GM21576 (cell line): ENCODE measurements around the gene FKBP8.
A peak's percentile ranks its signal among the peaks of the same experiment; 100 is the strongest.
"Not testable (repeated sequence)": the region's sequence is repeated elsewhere in the genome, so short reads cannot be mapped to it uniquely, and the experiment has no call there.

Experiments
- ATAC-seq: cut with Tn5 transposase; IDR thresholded peaks from one replicate; pipeline ENCODE4 v1.9.1; 2021; ENCODE audit warnings: mild to moderate bottlenecking, moderate library complexity; ENCODE audit not compliant: unreplicated experiment

Gene FKBP8

DNA sequence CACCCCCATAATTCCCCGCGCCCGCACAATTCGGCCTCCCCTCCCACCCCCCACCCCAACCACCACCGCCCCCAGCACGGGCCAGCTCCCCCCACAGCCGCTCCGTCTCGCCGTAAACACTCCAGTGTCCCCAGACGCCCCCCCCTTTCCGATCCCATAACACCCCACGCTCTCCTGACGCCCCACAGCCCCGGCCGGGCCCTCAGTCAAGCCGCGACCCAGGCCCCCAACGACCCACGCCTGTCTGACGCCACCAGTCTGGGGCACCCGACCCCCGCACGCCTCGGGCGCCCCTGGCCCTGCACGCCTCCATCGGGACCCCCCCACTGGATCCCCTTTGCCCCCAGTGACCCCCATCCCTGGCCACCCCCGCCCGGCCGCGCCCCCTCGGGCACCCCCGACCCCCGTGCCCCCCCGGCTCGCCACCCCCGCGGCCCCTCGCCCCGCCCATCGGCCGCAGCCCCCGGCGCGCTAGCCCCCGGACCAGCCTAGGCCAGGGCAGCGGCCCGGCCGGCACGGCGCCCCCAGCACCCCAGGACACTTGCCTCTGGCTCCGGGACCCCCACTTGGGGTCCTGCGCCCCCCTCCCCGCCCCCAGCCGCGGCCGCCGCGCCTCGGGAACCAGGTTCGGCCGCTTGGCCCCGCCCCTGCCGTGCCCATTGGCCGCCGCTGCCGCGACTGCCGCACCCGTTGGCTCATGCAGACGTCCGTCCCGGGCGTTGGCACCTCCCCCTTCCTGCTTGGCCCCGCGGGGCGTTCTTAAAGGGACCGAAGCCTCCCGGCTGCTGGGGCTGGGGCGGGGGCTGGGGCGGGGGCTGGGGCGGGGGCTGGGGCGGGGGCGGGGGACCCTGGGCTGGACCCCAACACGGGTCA, at the start of gene FKBP8:
Gene FKBP8, minus strand, starts transcription at position 633 of the 873 bp plus-strand sequence. CDS start 1,603 bp downstream, outside the sequence.
- peak; percentile 77 for ATAC-seq

DNA sequence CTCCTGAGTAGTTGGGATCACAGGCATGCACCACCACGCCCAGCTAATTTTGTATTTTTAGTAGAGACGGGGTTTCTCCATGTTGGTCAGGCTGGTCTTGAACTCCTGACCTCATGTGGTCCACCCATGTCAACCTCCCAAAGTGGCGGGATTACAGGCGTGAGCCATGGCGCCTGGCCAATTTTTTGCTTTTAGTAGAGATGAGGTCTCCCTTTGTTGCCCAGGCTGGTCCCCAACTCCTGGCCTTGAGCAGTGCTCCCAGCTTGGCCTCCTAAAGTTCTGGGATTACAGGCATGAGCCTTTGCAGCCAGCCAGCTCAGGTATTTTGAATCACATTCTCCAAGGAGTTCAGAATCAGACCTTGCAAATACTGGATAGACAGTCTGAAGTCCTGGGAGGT, 49.4 kb upstream of the FKBP8 start:
- not testable (repeated sequence) for ATAC-seq

DNA sequence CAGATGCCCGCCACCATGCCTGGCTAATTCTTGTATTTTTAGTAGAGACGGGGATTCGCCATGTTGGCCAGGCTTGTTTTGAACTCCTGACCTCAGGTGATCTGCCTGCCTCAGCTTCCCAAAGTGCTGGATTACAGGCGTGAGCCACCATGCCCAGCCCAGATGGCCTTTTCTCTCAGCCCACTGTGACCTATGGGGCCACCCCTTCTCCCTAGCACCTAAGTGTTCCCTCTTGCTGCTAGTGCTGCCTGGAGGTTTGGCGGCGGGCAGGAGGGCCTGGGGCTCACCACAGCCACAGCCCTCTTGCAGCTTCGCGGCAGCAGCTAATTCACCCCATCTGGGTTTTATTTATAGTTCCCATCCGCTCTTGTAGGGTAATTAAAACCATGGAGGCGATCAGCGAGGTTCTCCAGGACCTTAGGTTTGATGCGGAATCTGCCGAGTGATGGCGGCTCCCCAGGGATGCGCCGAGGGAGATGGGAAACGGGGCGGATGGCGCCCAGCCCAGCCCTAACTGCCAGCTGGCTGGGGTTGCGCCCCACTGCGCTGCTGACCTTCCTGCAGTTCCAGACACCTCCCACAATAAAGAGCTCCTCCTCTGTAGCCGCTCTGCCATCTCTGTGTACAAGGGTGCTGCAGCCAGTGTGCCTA, 48.5 kb upstream of the FKBP8 start:
- no peak for ATAC-seq

- ATAC-seq = no peak
Measured at GRCh38 chr19:18590273-18591272, 47.2 kb upstream of the FKBP8 start.

DNA sequence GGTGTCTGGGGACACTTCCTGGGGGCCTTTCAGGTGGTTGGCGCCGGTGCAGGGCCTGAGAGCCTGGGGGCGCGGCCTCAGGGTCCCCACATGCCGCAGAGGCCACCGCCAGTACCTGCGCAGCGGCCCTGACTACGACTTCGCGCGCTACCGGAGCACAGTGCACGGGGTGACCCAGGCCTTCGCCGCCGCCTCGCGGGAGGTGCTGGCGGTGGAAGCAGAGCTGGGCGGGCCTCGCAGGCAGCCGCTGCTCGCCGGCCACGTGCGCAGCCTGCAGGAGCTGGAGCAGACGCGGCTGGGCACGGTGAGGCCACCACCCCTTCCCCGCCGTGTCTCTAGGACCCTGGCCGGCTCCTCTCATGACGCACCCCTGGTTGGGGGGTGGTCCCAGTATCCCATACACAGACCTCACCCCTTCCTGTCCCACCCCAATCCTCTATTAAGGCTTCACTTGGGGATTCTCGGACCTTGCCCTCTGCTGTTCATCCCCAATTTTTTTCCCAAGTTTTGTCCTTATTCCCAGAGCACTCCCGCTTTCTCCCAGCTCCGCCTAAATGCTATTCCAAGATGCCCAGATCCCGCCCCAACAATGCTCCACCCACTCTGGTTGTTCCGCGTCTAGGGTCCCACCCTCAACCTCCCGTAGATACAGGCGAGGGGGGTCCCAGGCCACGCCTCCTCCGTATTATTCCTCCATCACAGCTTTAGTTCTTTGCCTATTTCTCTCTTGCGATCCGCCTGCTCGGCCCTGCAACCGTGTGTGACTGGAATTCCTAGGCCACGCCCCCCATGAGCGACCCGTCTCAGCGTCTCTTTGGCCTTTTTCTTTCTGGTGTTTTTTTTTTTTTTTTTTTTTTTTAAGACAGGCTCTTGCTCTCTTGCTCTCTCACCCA, 46.3 kb upstream of the FKBP8 start:
- ATAC-seq = peak; percentile 36

GRCh38 chr19:18588611-18589379, 45.4 kb upstream of the FKBP8 start, which contains the start of gene REX1BD:
TSS of gene REX1BD (plus strand) at chr19:18588798. CDS start at chr19:18588802, 4 bp downstream.
- peak; percentile 72 for ATAC-seq

GRCh38 chr19:18587962-18588610, 44.7 kb upstream of the FKBP8 start:
- ATAC-seq = no peak

DNA sequence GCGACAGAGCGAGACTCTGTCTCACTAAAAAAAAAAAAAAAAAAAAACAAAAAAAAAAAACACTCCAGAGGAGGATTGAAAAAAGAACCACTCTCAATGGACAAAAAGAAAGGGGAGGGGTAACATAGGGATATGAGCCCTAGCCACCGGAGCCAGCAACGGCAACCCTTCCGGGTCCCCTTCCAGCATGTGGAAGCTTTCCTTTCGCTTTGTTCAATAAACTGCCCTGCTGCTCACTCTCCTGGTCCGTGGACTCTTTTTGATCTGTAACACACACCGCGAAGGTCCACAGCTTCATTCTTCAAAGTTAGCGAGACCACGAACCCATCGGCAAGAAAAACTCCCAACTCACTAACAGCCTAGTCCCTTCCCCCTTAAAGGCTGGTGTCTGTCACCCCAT, 44.2 kb upstream of the FKBP8 start:
- ATAC-seq = no peak

GRCh38 chr19:18586306-18586705, 42.9 kb upstream of the FKBP8 start:
- no peak for ATAC-seq

- no peak for ATAC-seq
Measured at GRCh38 chr19:18580311-18580710, 36.9 kb upstream of the FKBP8 start.

DNA sequence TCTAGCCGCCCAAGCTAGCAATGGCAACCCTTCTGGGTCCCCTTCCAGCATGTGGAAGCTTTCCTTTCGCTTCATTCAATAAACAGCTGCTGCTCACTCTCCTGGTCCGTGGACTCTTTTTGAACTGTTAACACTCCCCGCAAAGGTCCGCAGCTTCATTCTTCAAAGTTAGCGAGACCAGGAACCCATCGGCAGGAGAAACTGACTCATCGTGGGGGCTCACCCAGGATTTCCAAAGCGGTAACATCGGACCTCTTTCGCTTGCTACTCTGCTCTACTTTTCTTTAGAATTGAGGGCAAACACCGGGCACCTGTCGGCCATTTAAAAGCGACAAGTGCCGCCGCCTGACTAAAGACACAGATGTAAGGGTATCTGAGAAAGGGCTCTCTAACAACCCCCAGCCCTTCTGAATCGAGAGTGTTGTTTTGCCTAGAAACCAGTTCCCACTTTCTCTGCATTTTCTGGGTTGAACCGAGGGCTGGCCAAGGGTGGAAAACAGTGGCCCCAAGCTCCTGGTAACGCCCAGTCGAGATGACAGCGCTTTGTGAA, 34.1 kb upstream of the FKBP8 start:
- ATAC-seq = no peak

GRCh38 chr19:18576383-18576782, 33.0 kb upstream of the FKBP8 start:
- no peak for ATAC-seq

DNA sequence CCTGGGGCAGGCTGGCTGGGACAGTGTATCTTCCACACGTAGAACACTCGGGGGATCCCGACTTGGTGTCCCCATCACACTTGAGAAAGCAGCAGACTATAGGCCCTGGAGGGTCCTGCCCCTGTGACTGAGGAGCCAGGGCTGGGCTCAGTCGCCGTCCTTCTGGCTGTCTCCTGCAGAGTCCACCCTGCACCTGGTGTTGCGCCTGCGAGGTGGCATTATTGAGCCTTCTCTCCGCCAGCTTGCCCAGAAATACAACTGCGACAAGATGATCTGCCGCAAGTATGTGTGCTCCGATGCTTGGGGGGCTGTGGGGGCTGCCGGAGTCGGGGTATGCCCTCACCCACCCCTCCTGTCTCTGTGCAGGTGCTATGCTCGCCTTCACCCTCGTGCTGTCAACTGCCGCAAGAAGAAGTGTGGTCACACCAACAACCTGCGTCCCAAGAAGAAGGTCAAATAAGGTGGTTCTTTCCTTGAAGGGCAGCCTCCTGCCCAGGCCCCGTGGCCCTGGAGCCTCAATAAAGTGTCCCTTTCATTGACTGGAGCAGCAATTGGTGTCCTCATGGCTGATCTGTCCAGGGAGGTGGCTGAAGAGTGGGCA, 31.4 kb upstream of the FKBP8 start:
- no peak for ATAC-seq

- peak; percentile 85 for ATAC-seq
Measured at GRCh38 chr19:18571564-18572344, 28.4 kb upstream of the FKBP8 start, which contains the start of gene UBA52. TSS of gene UBA52 (plus strand) at chr19:18571857. CDS start at chr19:18573301, 1,444 bp downstream.

DNA sequence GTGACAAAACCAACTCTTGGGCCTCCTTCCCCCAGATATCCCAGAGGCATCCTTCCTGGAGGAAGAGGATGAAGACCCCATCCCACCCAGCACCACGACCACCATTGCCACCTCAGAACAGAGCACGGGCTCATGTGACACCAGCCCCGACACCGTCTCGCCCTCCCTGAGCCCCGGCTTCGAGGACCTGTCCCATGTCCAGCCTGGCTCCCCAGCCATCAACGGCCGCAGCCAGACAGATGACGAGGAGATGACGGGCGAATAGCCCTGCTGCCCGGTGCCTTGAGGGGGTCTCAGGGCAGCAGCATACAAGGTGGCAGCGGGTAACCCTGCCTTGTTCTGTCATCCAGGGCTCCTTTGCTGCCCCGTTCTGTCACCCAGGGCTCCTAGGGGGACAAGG, 25.0 kb upstream of the FKBP8 start:
- ATAC-seq = no peak

DNA sequence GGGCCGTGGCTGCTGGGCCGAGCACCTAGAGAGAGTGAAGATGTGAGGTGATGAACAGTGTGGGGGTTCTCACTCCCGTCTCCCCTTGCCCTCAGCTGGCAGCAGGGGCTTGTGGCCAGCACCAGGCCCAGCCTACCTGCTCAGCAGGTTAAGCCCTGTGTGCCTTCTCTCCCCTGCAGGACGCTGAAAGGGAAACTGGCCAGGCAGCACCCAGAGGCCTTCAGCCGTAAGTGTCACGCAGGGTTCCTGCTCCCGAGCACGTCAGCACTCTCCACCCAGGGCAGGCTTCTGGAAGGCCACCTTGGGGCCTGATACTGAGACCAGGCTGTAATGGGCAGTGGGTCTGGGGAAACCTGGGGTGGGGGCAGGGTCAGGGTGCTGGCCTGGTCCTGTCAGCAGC, 23.6 kb upstream of the FKBP8 start:
- no peak for ATAC-seq

DNA sequence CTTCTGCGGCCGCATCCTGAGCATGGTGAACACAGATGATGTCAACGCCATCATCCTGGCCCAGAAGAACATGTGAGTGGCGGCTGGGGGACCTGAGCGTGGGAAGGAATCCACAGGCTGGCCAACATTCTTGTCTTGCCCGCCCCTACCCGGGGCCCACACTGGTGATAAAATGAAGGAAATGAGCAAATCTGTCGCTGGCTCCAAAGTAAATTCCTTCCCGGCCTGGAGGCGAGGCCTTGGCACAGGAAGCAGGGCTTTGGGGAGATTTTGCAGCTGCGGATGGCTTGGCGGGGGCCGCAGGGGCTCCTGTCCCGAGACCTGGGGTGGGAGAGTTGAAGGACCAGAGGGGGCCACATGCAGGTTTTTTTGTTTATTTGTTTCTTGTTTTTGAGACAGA, 18.7 kb upstream of the FKBP8 start:
- ATAC-seq = no peak
